Ovary (tissue), 3 donors: ENCODE data around the gene BRD2.

Experiments used
- EP300 ChIP-seq: sonication (generic); formaldehyde crosslinking; IDR thresholded peaks from one replicate; pipeline ENCODE4 v1.6.1; 2017; ENCODE audit warnings: antibody characterized with exemption
- POLR2A ChIP-seq: fragments of 450-650 bp; IDR thresholded peaks from one replicate; pipeline ENCODE4 v1.6.1; 2017; ENCODE audit warnings: antibody characterized with exemption, mild to moderate bottlenecking, moderate library complexity
- TF ChIP-seq, protein P1 (sequence below), 3 donors: fragments of 450-650 bp in 2 of 3; fragments of 200-600 bp in 1 of 3; IDR thresholded peaks; one replicate each; pipeline versions ENCODE4 v1.5.1 to v1.8.0; 2016 to 2022; ENCODE audit warnings: antibody characterized with exemption in 3 of 3, mild to moderate bottlenecking in 1 of 3
- donor health status: DM: no; HTN: no; CAD: no.

DNA sequence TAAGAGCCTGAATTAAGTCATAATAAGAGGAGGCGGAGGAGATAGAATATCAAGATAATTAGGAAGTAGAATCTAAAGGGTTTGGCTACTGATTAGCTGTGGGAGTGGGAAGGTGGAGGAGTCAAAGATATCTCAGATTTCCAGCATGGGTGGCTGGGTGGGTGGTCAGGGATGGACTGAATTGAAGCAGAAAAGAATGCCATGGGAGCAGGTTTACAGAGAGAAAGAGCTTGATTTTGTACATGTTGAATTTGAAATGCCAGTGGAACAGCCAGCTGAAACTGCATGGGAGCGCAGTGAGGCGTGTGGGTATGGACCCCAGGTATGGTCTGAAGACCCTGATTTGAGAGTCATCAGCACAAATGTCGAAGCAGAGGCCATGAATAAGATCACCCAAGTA lies 14.1 kb upstream of the BRD2 start:
- TF ChIP-seq POLR2A (no peak), EP300 (no peak)
- TF ChIP-seq, protein P1, sequence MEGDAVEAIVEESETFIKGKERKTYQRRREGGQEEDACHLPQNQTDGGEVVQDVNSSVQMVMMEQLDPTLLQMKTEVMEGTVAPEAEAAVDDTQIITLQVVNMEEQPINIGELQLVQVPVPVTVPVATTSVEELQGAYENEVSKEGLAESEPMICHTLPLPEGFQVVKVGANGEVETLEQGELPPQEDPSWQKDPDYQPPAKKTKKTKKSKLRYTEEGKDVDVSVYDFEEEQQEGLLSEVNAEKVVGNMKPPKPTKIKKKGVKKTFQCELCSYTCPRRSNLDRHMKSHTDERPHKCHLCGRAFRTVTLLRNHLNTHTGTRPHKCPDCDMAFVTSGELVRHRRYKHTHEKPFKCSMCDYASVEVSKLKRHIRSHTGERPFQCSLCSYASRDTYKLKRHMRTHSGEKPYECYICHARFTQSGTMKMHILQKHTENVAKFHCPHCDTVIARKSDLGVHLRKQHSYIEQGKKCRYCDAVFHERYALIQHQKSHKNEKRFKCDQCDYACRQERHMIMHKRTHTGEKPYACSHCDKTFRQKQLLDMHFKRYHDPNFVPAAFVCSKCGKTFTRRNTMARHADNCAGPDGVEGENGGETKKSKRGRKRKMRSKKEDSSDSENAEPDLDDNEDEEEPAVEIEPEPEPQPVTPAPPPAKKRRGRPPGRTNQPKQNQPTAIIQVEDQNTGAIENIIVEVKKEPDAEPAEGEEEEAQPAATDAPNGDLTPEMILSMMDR (IDR thresholded peaks at IDR 0.05), result no peak
